ENCODE data around the gene TEF. TPM values are rescaled to one million over a fixed set of nuclear protein-coding genes. Genes with fewer than 3 reads are reported as not detected.
A peak's percentile ranks its signal among the peaks of the same experiment; 100 is the strongest.

The TEF gene
- total RNA-seq (9.4 TPM), polyA plus RNA-seq (1 to 10 TPM; 4.6 to 5.6 (median 5.1) TPM)

- no peaks in the 10 kb centered on the region for H3K9me3 Mint-ChIP-seq
- DNase-seq (peak; percentile 98 to 99 (median 98)), ATAC-seq (ENCODE audit: low read depth in 2 of 2) (peak; percentile 86 to 90)
- no peaks in the 10 kb centered on the region for H3K36me3 ChIP-seq (ENCODE audit: control insufficient read depth, insufficient read depth, low read length)
- peak within 1 kb of the TSS; percentile 92 to 98 (median 95) for H3K4me3 Mint-ChIP-seq
- H3K36me3 Mint-ChIP-seq = no peaks in the 10 kb centered on the region
- peak within 1 kb of the TSS; percentile 96 to 98 (median 97) for H3K27ac Mint-ChIP-seq
- H3K27me3 ChIP-seq (ENCODE audit: control insufficient read depth, insufficient read depth, low read length) = no peaks in the 10 kb centered on the region
- H3K27ac ChIP-seq (ENCODE audit: insufficient read depth, low read length, poor library complexity, severe bottlenecking) = peak within 1 kb of the TSS; percentile 96
- H3K9me3 ChIP-seq (ENCODE audit: control insufficient read depth in 2 of 2, low read length in 2 of 2) = no peaks in the 10 kb centered on the region
- peaks cover 0 to 31% (median 6%) of the 10 kb centered on the region in 4 donors for H3K4me1 Mint-ChIP-seq
- peaks cover 14% of the 10 kb centered on the region for H3K4me1 ChIP-seq (ENCODE audit: control insufficient read depth, insufficient read depth, low read length, poor library complexity, severe bottlenecking)
- H3K4me3 ChIP-seq (ENCODE audit: low read depth, low read length) = peak within 1 kb of the TSS; percentile 59
- H3K27me3 Mint-ChIP-seq = peaks cover 6% of the 10 kb centered on the region
Measured at GRCh38 chr22:41381329-41382097, at the start of gene TEF. Gene TEF, plus strand, starts transcription at chr22:41381942. Its CDS starts 103 bp downstream, at chr22:41382045.

- Mint-ChIP-seq H3K27ac (peak overlapping the region in 1 of 3 donors; percentile 49), H3K9me3 (no peaks in the 10 kb centered on the region), H3K4me1 (peaks cover 0 to 18% (median 0%) of the 10 kb centered on the region in 4 donors), H3K4me3 (no peak overlapping the region), H3K27me3 (no peaks in the 10 kb centered on the region), H3K36me3 (peaks cover 22% of the 10 kb centered on the region)
- no peak overlapping the region for H3K4me3 ChIP-seq (ENCODE audit: low read depth, low read length)
- H3K4me1 ChIP-seq (ENCODE audit: control insufficient read depth, insufficient read depth, low read length, poor library complexity, severe bottlenecking) = no peaks in the 10 kb centered on the region
- DNase-seq = no peak
- H3K36me3 ChIP-seq (ENCODE audit: control insufficient read depth, insufficient read depth, low read length) = peaks cover 40% of the 10 kb centered on the region
- no peak for ATAC-seq (ENCODE audit: low read depth in 2 of 2)
- H3K27ac ChIP-seq (ENCODE audit: insufficient read depth, low read length, poor library complexity, severe bottlenecking) = no peak overlapping the region
- H3K27me3 ChIP-seq (ENCODE audit: control insufficient read depth, insufficient read depth, low read length) = no peaks in the 10 kb centered on the region
- no peaks in the 10 kb centered on the region for H3K9me3 ChIP-seq (ENCODE audit: control insufficient read depth in 2 of 2, low read length in 2 of 2)
Measured at GRCh38 chr22:41332217-41332939, 49.4 kb upstream of the TEF start.

GRCh38 chr22:41333806-41334205 is 47.9 kb upstream of the TEF start:
- Histone ChIP-seq H3K4me3 (ENCODE audit: low read depth, low read length) (no peak overlapping the region), H3K27ac (ENCODE audit: insufficient read depth, low read length, poor library complexity, severe bottlenecking) (no peak overlapping the region), H3K27me3 (ENCODE audit: control insufficient read depth, insufficient read depth, low read length) (no peaks in the 10 kb centered on the region), H3K9me3 (ENCODE audit: control insufficient read depth in 2 of 2, low read length in 2 of 2) (no peaks in the 10 kb centered on the region), H3K36me3 (ENCODE audit: control insufficient read depth, insufficient read depth, low read length) (peaks cover 27% of the 10 kb centered on the region), H3K4me1 (ENCODE audit: control insufficient read depth, insufficient read depth, low read length, poor library complexity, severe bottlenecking) (no peaks in the 10 kb centered on the region)
- Mint-ChIP-seq H3K4me3 (no peak overlapping the region), H3K9me3 (no peaks in the 10 kb centered on the region), H3K27me3 (no peaks in the 10 kb centered on the region), H3K27ac (peak overlapping the region in 1 of 3 donors; percentile 39), H3K36me3 (peaks cover 16% of the 10 kb centered on the region), H3K4me1 (peaks cover 0 to 18% (median 0%) of the 10 kb centered on the region in 4 donors)
- DNase-seq (no peak), ATAC-seq (ENCODE audit: low read depth in 2 of 2) (no peak)

GRCh38 chr22:41334215-41334614 is 47.5 kb upstream of the TEF start:
- Mint-ChIP-seq H3K36me3 (peaks cover 16% of the 10 kb centered on the region), H3K4me3 (no peak overlapping the region), H3K9me3 (no peaks in the 10 kb centered on the region), H3K27ac (no peak overlapping the region), H3K4me1 (peaks cover 0 to 18% (median 0%) of the 10 kb centered on the region in 4 donors), H3K27me3 (no peaks in the 10 kb centered on the region)
- Histone ChIP-seq H3K4me1 (ENCODE audit: control insufficient read depth, insufficient read depth, low read length, poor library complexity, severe bottlenecking) (no peaks in the 10 kb centered on the region), H3K4me3 (ENCODE audit: low read depth, low read length) (no peak overlapping the region), H3K27ac (ENCODE audit: insufficient read depth, low read length, poor library complexity, severe bottlenecking) (no peak overlapping the region), H3K27me3 (ENCODE audit: control insufficient read depth, insufficient read depth, low read length) (no peaks in the 10 kb centered on the region), H3K9me3 (ENCODE audit: control insufficient read depth in 2 of 2, low read length in 2 of 2) (no peaks in the 10 kb centered on the region), H3K36me3 (ENCODE audit: control insufficient read depth, insufficient read depth, low read length) (peaks cover 31% of the 10 kb centered on the region)
- no peak for DNase-seq
- ATAC-seq (ENCODE audit: low read depth in 2 of 2) = no peak

- Histone ChIP-seq H3K4me3 (ENCODE audit: low read depth, low read length) (no peak overlapping the region), H3K36me3 (ENCODE audit: control insufficient read depth, insufficient read depth, low read length) (peaks cover 26% of the 10 kb centered on the region), H3K27me3 (ENCODE audit: control insufficient read depth, insufficient read depth, low read length) (no peaks in the 10 kb centered on the region), H3K9me3 (ENCODE audit: control insufficient read depth in 2 of 2, low read length in 2 of 2) (no peaks in the 10 kb centered on the region), H3K4me1 (ENCODE audit: control insufficient read depth, insufficient read depth, low read length, poor library complexity, severe bottlenecking) (no peaks in the 10 kb centered on the region), H3K27ac (ENCODE audit: insufficient read depth, low read length, poor library complexity, severe bottlenecking) (no peak overlapping the region)
- Mint-ChIP-seq H3K27ac (no peak overlapping the region), H3K27me3 (no peaks in the 10 kb centered on the region), H3K4me3 (no peak overlapping the region), H3K9me3 (no peaks in the 10 kb centered on the region), H3K4me1 (peaks cover 0 to 18% (median 0%) of the 10 kb centered on the region in 4 donors), H3K36me3 (peaks cover 13% of the 10 kb centered on the region)
- ATAC-seq (ENCODE audit: low read depth in 2 of 2) = no peak
- no peak for DNase-seq
Measured at GRCh38 chr22:41334951-41335635, 46.6 kb upstream of the TEF start.

- no peaks in the 10 kb centered on the region for H3K9me3 ChIP-seq (ENCODE audit: control insufficient read depth in 2 of 2, low read length in 2 of 2)
- H3K27me3 Mint-ChIP-seq = no peaks in the 10 kb centered on the region
- H3K9me3 Mint-ChIP-seq = no peaks in the 10 kb centered on the region
- H3K4me1 Mint-ChIP-seq = peaks cover 0 to 16% (median 0%) of the 10 kb centered on the region in 4 donors
- H3K36me3 ChIP-seq (ENCODE audit: control insufficient read depth, insufficient read depth, low read length) = peaks cover 31% of the 10 kb centered on the region
- H3K27ac ChIP-seq (ENCODE audit: insufficient read depth, low read length, poor library complexity, severe bottlenecking) = no peak overlapping the region
- H3K4me3 Mint-ChIP-seq = no peak overlapping the region
- H3K36me3 Mint-ChIP-seq = peaks cover 6% of the 10 kb centered on the region
- no peak for DNase-seq
- H3K4me3 ChIP-seq (ENCODE audit: low read depth, low read length) = no peak overlapping the region
- H3K27ac Mint-ChIP-seq = no peak overlapping the region
- no peaks in the 10 kb centered on the region for H3K27me3 ChIP-seq (ENCODE audit: control insufficient read depth, insufficient read depth, low read length)
- no peak for ATAC-seq (ENCODE audit: low read depth in 2 of 2)
- H3K4me1 ChIP-seq (ENCODE audit: control insufficient read depth, insufficient read depth, low read length, poor library complexity, severe bottlenecking) = no peaks in the 10 kb centered on the region
Measured at GRCh38 chr22:41338614-41339212, 43.0 kb upstream of the TEF start.

GRCh38 chr22:41339823-41340222 is 41.9 kb upstream of the TEF start:
- no peak for DNase-seq
- no peaks in the 10 kb centered on the region for H3K27me3 Mint-ChIP-seq
- Histone ChIP-seq H3K9me3 (ENCODE audit: control insufficient read depth in 2 of 2, low read length in 2 of 2) (no peaks in the 10 kb centered on the region), H3K4me1 (ENCODE audit: control insufficient read depth, insufficient read depth, low read length, poor library complexity, severe bottlenecking) (no peaks in the 10 kb centered on the region), H3K27me3 (ENCODE audit: control insufficient read depth, insufficient read depth, low read length) (no peaks in the 10 kb centered on the region), H3K27ac (ENCODE audit: insufficient read depth, low read length, poor library complexity, severe bottlenecking) (no peak overlapping the region), H3K36me3 (ENCODE audit: control insufficient read depth, insufficient read depth, low read length) (peaks cover 39% of the 10 kb centered on the region), H3K4me3 (ENCODE audit: low read depth, low read length) (no peak overlapping the region)
- no peaks in the 10 kb centered on the region for H3K9me3 Mint-ChIP-seq
- H3K36me3 Mint-ChIP-seq = peaks cover 15% of the 10 kb centered on the region
- H3K4me3 Mint-ChIP-seq = no peak overlapping the region
- no peak overlapping the region for H3K27ac Mint-ChIP-seq
- no peak for ATAC-seq (ENCODE audit: low read depth in 2 of 2)
- H3K4me1 Mint-ChIP-seq = peaks cover 0 to 15% (median 0%) of the 10 kb centered on the region in 4 donors

Data from CD4-positive, CD25-positive, alpha-beta regulatory T cell (primary cell).